ENCODE data around the gene RAPH1. TPM values are rescaled to one million over a fixed set of nuclear protein-coding genes. Genes with fewer than 3 reads are reported as not detected.

Gene RAPH1
- total and polyA plus RNA-seq, 9 of the 15 experiments (the other 6 are each of a cell fraction or from before 2014, with no cell fraction given) = 0.07 to 0.71 (median 0.27) TPM

DNA sequence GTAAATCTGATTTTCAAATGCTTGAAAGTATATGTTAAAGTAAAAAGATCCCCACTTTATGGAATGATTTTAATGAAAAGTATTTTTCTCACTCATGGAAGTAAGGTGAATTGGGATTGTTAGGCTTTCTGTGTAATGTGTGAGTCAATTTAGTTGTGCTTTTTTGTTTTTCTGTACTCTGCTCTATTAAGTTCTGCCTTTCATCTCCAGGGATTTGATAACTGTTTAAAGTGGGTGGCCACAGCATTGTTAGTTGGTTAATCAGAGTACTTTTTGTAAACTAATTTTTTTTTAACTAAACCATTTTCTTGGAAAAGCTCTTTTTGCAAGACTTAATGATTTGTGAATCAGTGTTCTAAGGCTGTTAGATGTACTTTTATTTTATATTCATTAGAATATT, 130.1 kb downstream of the RAPH1 start:
- no peaks in the 10 kb centered on the region for H3K9me1 ChIP-seq (ENCODE audit: control insufficient read depth, insufficient read depth, low read length)
- no peaks in the 10 kb centered on the region for H4K20me1 ChIP-seq (replicated peaks; ENCODE audit: control insufficient read depth, insufficient read depth, low read length)
- no peak for DNase-seq (ENCODE audit: extremely low read depth in 1 of 4, low spot score in 3 of 4)
- H3K27me3 ChIP-seq (ENCODE audit: control insufficient read depth in 2 of 2, insufficient read depth in 2 of 2, low read length in 2 of 2) = no peaks in the 10 kb centered on the region
- peaks cover 6% of the 10 kb centered on the region; the same call in 1 of the 3 replicates for H3K36me3 ChIP-seq (ENCODE audit: control insufficient read depth, insufficient read depth, low read length)
- no peak overlapping the region for H3K4me3 ChIP-seq
- H3K27ac ChIP-seq (ENCODE audit: extremely low read depth, low read depth, low read length) = no peak overlapping the region
- H3K9ac ChIP-seq (ENCODE audit: insufficient read depth in 1 of 2, low read depth in 2 of 2, low read length in 2 of 2) = no peak overlapping the region
- ChIA-PET CTCF (ENCODE audit: low intra/inter-chr PET ratio) (no interaction called here), POLR2A (no interaction called here)
- ATAC-seq = no peak
- no peaks in the 10 kb centered on the region for H3K9me3 ChIP-seq (replicated peaks; ENCODE audit: control insufficient read depth, insufficient read depth, low read depth, low read length)
- no peak for FAIRE-seq
- intact Hi-C loops (cut with micrococcal nuclease) (no loop called here), in situ Hi-C loops (cut with MboI) (no loop called here)
- H2AFZ ChIP-seq (ENCODE audit: low read depth, low read length) = no peak overlapping the region
- no TSS peak for BruUV-seq (replicated peaks)
- H3K79me2 ChIP-seq (ENCODE audit: control insufficient read depth, insufficient read depth, low read length) = no peaks in the 10 kb centered on the region
- H3K4me2 ChIP-seq (ENCODE audit: insufficient read depth, low read length) = no peak overlapping the region
- H3K4me1 ChIP-seq (replicated peaks in 1 of 2; ENCODE audit: control insufficient read depth in 2 of 2, insufficient read depth in 2 of 2, low read length in 2 of 2) = no peaks in the 10 kb centered on the region
- no peak for TF ChIP-seq TARDBP (IDR thresholded peaks at IDR 0.05)
- no peak for TF ChIP-seq HIVEP1 (CRISPR knock-in tag; IDR thresholded peaks at IDR 0.05)
- TF ChIP-seq, protein P1, sequence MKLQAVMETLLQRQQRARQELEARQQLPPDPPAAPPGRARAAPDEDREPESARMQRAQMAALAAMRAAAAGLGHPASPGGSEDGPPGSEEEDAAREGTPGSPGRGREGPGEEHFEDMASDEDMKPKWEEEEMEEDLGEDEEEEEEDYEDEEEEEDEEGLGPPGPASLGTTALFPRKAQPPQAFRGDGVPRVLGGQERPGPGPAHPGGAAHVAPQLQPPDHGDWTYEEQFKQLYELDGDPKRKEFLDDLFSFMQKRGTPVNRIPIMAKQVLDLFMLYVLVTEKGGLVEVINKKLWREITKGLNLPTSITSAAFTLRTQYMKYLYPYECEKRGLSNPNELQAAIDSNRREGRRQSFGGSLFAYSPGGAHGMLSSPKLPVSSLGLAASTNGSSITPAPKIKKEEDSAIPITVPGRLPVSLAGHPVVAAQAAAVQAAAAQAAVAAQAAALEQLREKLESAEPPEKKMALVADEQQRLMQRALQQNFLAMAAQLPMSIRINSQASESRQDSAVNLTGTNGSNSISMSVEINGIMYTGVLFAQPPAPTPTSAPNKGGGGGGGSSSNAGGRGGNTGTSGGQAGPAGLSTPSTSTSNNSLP (IDR thresholded peaks at IDR 0.05; ENCODE audit: borderline replicate concordance, low read depth, low read length) = no peak
- TF ChIP-seq, protein P2, sequence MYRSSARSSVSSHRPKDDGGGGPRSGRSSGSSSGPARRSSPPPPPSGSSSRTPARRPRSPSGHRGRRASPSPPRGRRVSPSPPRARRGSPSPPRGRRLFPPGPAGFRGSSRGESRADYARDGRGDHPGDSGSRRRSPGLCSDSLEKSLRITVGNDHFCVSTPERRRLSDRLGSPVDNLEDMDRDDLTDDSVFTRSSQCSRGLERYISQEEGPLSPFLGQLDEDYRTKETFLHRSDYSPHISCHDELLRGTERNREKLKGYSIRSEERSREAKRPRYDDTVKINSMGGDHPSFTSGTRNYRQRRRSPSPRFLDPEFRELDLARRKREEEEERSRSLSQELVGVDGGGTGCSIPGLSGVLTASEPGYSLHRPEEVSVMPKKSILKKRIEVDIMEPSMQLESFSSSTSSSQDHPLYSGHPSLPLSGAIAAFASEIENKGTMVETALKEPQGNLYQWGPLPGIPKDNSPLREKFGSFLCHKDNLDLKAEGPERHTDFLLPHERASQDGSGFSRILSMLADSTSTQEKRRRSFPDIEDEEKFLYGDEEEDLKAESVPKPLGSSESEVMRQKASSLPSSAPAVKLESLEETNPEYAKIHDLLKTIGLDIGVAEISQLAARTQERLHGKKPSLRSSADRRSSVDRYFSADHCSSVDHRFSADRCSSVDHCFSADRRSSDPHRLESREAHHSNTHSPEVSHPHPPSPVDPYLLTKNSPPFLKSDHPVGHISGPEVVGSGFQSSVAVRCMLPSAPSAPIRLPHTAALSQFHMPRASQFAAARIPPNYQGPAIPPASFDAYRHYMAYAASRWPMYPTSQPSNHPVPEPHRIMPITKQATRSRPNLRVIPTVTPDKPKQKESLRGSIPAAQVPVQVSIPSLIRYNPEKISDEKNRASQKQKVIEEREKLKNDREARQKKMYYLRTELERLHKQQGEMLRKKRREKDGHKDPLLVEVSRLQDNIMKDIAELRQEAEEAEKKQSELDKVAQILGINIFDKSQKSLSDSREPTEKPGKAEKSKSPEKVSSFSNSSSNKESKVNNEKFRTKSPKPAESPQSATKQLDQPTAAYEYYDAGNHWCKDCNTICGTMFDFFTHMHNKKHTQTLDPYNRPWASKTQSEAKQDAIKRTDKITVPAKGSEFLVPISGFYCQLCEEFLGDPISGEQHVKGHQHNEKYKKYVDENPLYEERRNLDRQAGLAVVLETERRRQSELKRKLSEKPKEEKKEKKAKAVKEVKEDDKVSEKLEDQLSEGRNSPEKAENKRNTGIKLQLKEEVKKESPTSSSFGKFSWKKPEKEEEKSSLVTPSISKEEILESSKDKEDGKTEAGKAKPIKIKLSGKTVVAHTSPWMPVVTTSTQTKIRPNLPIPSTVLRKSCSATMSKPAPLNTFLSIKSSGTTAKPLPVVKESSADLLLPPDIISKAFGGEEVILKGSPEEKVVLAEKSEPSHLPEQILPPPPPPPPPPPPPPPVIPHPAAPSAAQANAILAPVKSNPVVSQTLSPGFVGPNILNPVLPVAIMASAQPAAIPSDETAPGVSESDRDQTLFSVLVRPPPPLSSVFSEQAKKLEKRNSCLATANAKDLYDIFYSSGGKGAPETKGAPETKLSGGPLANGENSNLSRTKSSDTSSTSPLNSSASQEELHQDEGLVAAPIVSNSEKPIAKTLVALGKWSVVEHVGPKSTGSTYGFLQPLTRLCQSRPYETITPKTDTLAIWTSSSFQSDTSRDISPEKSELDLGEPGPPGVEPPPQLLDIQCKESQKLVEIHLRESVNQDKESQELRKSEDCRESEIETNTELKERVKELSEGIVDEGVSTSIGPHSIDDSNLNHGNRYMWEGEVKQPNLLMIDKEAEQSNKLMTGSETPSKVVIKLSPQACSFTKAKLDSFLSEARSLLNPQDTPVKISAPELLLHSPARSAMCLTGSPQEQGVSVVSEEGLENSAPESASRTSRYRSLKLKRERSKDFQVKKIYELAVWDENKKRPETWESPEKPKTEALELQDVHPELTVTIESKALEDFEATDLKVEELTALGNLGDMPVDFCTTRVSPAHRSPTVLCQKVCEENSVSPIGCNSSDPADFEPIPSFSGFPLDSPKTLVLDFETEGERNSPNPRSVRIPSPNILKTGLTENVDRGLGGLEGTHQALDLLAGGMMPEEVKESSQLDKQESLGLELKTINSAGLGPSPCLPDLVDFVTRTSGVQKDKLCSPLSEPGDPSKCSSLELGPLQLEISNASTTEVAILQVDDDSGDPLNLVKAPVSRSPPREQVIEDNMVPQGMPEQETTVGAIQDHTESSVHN (IDR thresholded peaks at IDR 0.05; ENCODE audit: borderline replicate concordance in 1 of 2, low read depth in 1 of 2) = no peak
- TF ChIP-seq, protein P3, sequence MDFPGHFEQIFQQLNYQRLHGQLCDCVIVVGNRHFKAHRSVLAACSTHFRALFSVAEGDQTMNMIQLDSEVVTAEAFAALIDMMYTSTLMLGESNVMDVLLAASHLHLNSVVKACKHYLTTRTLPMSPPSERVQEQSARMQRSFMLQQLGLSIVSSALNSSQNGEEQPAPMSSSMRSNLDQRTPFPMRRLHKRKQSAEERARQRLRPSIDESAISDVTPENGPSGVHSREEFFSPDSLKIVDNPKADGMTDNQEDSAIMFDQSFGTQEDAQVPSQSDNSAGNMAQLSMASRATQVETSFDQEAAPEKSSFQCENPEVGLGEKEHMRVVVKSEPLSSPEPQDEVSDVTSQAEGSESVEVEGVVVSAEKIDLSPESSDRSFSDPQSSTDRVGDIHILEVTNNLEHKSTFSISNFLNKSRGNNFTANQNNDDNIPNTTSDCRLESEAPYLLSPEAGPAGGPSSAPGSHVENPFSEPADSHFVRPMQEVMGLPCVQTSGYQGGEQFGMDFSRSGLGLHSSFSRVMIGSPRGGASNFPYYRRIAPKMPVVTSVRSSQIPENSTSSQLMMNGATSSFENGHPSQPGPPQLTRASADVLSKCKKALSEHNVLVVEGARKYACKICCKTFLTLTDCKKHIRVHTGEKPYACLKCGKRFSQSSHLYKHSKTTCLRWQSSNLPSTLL (IDR thresholded peaks at IDR 0.05) = no peak
- no peak for TF ChIP-seq ZNF174 (CRISPR knock-in tag; IDR thresholded peaks at IDR 0.05)
- TF ChIP-seq, protein P4, sequence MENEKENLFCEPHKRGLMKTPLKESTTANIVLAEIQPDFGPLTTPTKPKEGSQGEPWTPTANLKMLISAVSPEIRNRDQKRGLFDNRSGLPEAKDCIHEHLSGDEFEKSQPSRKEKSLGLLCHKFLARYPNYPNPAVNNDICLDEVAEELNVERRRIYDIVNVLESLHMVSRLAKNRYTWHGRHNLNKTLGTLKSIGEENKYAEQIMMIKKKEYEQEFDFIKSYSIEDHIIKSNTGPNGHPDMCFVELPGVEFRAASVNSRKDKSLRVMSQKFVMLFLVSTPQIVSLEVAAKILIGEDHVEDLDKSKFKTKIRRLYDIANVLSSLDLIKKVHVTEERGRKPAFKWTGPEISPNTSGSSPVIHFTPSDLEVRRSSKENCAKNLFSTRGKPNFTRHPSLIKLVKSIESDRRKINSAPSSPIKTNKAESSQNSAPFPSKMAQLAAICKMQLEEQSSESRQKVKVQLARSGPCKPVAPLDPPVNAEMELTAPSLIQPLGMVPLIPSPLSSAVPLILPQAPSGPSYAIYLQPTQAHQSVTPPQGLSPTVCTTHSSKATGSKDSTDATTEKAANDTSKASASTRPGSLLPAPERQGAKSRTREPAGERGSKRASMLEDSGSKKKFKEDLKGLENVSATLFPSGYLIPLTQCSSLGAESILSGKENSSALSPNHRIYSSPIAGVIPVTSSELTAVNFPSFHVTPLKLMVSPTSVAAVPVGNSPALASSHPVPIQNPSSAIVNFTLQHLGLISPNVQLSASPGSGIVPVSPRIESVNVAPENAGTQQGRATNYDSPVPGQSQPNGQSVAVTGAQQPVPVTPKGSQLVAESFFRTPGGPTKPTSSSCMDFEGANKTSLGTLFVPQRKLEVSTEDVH (IDR thresholded peaks at IDR 0.05; ENCODE audit: low read depth, partially characterized antibody) = no peak
- no peak for TF ChIP-seq FOXK2 (conservative IDR thresholded peaks at IDR 0.05 in 1 of 2, IDR thresholded peaks at IDR 0.05 in 1 of 2; ENCODE audit: low read depth in 2 of 2)

Data from K562 (cell line).